IPS DF 4.7 (cell line): ENCODE measurements around the gene CARM1.
"Not testable (repeated sequence)": the region's sequence is repeated elsewhere in the genome, so short reads cannot be mapped to it uniquely, and the experiment has no call there.

Source experiments
- DNase-seq: peaks from one replicate; pipeline ENCODE4 v3.0.0-alpha.2; 2013; ENCODE audit warnings: low spot score; ENCODE audit errors: extremely low read depth

The CARM1 gene

DNA sequence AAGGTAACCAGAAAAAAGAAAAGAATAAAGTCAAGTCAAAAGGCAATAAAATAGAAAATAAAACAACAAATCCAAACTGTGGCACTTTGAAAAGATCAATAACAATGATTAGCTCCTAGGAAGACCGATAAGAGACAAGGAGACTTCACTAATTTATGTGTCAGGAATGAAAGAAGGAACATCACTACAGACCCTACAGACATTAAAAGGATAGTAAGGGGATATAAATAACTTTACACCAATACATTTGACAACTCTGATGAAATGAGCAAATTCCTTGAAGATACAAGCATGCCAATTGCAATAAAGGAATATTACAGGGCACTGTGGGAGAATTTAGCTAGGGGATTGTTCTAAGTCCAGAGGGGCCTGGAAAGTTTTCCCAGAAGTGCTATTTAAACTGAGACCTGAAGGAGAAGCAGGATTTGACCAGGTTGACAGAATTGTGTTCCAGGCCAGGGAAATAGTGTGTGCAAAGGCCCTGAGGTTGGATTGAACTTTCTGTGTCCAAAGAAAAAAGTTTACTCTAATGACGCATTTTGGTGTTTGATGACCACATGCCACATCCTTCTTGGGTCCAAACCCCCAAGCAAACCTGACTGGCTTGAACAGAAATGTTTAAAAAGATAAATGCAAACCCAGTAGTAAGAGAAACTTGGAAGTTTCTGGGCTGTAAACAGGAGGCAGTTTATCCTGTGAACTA is 24.7 kb upstream of the CARM1 start:
- DNase-seq: no peak

DNA sequence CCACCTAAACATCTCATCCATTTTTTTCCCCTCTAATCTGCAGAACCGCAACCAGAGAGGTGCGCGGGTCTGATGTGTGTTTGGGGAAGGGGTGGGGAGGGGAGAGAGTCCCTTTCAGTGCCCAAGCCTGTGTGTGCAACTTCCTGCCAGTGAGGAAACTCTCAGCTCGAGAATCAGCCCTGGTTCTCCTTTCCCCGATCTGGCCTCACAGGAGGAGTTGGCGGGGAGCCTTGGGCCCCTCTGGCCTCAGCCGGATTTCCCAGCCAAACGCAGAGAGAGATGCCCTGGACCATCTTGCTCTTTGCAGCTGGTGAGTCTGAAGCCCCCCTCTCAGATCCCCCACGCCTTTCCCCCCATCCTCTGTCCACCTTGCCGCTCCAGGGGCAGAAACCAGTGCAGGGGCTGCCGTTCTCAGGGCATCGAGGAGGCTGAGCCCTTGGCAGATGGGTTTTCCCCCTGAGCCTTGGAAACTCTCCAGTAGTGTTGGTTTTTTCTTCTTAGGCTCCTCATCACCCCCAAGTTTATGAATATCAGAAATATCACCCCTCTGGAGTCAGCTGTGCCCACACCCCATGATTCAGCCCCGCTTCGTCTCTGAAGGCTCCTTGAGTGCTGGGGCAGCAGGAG is 23.0 kb upstream of the CARM1 start, which contains the start of gene C19orf38:
Gene C19orf38 (plus strand): TSS at position 186 of the 627 bp plus-strand sequence. CDS start 94 bp downstream, at position 280.
- DNase-seq: no peak

DNA sequence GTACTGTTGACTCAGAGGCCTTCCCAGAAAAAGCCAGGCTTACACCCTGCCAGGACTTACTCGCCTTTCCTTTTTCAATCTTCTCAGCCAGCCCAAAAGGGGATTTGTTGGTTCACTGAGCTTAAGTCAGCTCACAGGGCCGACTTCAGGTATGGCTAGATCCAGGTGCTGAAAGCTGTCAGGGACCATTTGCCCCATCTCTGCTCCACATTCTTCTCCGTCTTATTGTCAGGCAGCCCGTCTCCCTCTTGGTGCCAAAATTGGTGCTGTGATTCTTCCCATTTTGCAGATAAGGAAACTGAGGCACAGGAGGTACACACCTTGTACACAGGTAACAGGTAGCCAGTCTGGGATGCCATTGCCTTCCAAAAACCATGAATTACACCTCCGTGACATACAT is 20.7 kb upstream of the CARM1 start:
- no peak for DNase-seq

DNA sequence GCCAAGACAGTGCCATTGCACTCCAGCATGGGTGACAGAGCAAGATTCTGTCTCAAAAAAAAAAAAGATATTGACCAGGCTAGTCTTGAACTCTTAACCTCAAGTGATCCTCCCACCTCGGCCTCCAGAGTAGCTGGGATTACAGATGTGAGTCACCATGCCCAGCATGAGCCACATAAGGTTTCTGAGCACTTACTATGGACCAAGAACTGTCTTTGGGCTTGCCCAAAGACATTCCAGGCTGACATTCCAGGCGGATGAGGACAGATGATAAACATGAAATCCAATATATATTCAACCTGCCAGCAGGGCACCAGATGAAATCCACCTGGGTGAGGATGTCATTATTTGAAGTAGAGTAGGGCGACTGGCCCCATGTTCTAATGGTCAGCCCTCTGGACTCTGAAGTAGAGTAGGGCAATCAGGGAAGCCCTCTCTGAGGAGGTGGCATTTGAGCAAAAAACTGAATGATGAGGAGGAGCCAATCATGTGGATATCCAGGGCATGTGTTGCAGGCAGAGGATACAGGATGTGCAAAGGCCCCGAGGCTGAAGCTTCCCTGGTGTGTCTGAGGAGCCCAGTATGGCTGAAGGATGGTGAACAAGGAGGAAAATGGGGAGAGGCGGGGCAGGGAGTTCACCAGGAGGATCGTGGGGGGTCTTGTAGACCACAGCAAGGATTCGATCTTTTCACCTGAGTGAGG is 19.1 kb upstream of the CARM1 start:
- no peak for DNase-seq

DNA sequence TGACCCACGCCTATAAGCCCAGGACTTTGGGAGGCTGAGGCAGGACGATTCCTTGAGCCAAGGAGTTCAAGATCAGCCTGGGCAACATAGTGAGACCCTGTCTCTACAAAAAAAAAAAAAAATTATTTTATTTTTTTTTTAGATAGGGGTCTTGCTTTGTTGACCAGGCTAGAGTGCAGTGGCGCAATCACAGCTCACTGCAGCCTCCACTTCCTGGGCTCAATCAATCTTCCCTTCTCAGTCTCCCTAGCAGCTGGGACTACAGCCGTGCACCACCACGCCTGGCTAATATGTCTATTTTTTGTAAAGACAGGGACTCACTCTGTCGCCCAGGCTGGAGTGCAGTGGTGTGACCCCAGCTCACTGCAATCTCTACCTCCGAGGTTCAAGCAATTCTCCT is 18.4 kb upstream of the CARM1 start:
- no peak for DNase-seq

DNA sequence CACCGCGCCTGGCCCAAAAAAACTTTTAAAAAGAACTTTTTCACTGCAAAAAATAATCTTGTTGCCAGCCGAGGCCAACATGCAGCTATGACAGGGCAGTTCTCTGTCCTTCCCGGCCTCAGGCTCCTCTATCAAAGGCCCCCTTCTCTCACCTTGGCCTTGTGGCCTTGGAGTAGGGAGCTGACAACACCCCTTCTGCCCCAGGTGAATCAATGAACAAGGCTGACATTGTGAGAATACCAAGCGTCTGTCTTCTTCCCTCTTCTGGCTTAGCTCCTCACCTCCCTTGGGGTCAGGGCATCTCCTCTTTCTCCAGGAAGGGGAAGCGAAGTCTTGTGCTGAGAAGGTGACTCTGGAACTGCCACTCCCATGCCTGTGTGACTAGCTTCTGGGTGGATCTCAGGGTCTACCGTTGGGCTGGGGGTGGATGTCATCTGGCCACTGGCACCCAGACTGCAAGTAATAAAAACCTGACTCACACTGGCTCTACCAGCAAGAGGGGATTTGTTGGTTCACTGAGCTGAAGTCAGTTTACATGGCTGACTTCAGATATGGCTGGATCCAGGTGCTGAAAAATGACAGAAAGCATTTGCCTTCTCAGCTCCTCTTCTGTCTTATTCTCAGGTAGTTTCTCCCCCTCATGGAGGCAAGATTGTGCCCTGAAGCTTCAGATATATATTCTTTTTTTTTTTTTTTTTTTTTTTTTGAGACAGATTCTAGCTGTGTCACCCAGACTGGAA is 16.8 kb upstream of the CARM1 start:
- no peak for DNase-seq

DNA sequence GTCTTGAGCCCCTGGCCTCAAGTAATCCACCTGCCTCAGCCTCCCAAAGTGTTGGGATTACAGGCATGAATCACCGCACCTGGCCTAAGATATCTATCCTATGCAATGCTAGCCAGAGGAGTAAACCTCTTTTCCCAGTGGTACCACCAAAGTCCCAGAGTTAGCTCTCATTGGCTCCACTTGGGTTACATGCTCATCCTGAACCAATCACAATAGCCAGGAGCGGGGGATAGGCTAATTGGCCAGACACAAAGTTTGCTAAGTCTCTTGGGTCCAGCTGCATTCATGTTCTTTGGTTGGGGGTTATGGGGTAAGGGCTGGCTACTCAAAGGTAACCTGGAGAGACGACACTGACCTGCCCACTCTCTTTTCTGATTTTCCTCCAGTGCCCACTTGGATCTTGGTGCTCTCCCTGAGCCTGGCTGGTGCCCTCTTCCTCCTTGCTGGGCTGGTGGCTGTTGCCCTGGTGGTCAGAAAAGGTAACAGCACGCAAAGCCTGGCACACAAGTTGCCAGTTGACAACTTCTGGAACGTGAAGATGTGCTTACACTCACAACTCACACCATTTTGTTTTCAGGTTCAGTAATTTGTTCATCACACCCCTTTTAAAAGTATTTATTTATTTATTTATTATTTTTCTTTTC is 15.4 kb upstream of the CARM1 start:
- DNase-seq: no peak

DNA sequence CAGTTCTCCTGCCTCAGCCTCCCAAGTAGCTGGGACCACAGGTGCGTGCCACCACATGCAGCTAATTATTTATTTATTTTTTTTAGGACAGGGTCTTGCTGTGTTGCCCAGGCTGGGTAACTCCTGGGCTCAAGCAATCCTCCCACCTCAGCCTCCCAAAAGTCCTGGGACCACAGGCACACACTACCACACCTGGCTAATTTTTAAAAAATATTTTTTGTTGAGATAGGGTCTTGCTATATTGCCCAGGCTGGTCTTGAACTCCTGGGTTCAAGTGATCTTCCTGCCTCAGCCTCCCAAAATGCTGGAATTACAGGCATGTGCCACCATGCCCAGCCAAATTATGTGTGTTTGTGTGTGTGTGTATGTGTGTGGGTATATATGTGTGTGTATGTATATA is 14.5 kb upstream of the CARM1 start:
- DNase-seq: not testable (repeated sequence)

DNA sequence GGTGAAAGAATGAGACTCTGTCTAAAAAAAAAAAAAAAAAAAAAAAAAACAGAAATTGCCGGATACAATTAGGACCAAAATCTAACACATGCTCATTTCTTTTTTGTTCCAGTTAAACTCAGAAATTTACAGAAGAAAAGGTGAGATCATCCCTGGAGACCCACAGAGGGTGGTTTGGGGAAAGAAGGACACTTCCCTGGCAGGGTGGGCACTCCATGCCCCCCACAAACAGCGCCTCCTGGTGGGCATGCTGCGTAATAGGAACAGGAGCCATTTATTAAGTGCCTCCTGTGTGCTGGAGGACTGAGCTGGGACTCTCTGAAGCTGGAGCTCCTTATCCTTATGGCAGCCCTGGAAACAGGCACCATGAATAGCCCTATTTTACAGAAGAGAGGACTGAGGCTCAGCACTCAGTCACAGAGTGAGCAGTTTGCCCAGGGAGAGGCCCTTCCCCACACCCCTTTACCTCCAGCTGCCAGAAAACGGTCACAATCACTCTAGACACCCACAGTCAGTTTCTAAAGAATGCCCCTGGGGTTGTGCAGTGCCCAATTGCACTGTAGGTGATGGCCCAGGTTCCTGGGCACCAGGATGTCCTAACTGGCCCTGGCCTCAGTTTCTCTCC is 13.0 kb upstream of the CARM1 start:
- DNase-seq: no peak

DNA sequence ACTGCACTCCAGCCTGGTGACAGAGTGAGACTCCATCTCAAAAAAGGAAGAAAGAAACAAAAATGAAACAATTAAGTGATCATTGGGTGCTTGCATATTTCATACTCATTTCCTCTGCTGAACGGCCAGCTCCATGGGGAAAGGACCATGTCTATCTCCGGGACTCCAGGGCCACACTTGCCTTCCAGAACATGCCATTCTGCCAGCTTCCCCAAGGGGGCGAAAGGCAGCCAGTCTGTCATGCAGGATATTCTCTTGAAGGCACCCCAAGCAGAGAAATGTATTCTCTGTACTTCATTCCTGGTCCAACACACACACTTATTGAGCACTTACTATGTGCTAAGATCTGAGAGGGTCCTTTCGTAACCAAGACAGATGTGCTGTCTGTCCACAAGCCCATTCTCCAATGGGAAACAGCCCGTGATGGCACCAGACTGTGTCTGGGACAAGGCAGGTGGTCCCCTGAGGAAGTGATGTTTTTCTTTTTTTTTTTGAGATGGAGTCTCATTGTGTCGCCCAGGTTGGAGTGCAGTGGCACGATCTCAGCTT is 10.2 kb upstream of the CARM1 start:
- DNase-seq: no peak

DNA sequence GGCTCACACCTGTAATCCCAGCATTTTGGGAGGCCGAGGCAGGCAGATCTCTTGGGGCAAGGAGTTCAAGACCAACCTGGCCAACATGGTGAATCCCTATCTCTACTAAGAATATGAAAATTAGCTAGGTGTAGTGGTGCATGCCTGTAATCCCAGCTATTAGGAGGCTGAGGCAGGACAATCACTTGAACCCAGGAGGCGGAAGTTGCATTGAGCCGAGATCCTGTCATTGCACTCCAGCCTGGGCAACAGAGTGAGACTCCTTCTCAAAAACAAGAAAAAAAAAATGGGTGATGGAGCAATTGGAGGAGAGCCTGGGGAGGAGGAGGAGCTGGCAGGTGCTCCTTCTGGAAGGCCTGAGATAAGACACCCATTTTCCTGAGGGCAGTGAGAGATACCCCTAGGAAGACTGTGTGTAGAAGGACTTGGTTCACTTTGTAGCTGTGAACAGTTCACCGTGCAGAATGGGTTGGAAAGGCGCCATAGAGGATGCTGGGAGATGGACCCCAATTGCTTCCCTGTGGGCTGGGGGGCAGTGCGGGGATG is 8.7 kb upstream of the CARM1 start:
- DNase-seq: no peak

DNA sequence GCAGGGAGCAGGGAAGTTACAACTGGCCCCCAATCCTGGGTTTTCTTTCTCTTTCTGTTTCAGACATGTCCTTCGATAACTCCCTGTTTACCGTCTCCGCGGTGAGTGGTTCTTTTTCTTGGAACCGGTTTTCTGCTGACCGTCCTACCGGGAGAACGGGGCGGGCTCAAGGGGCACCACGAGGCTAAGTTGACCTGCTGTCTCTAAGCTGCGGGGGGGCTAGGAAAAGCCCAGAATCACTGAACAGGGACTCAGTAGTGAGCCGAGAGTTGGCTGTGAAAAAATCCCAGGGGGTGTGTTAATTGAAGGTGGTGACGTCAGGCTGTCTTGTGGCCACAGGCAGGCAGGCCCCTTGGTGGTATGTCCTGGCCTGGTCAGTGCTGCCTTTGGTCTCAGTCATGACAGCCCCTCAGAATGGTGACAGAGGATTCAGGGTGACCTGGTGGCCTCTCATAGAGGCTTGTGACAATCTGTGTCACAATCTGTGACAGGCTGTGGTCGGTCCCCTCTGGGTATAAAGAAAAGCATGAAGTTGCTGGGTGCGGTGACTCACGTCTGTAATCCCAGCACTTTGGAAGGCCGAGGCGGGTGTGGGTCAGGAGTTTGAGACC is 8.1 kb upstream of the CARM1 start:
- DNase-seq: no peak

DNA sequence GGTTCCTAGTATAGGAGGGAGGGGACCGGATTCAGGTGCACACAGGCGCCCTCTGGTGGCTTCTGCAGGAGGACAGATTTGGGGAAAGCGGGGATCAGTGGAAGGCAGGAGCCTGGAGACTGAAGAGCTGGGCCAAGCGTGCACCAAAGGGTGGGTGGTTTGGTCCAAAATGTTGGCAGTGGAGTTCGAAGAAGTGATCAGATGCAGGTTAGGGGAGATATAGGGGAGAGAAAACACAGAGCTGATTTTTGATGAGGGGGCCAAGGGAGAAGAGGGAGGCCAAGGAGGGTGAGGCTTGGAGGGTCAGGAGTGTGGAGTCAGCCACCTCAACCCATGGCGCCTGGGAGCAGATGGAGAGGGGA is 6.8 kb upstream of the CARM1 start:
- DNase-seq: no peak

DNA sequence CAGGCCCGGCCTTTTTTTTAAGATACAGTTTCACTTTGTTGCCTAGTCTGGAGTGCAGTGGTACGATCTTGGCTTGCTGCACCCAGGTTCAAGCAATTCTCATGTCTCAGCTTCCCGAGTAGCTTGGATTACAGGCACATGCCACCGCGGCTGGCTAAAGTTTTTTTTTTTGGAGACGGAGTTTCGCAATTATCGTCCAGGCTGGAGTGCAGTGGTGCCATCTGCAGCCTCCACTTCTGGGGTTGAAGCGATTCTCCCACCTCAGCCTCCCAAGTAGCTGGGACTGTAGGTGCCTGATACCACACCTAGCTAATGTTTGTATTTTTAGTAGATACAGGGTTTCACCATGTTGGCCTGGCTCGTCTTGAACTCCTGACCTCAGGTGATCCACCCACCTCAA is 4.9 kb upstream of the CARM1 start:
- no peak for DNase-seq

DNA sequence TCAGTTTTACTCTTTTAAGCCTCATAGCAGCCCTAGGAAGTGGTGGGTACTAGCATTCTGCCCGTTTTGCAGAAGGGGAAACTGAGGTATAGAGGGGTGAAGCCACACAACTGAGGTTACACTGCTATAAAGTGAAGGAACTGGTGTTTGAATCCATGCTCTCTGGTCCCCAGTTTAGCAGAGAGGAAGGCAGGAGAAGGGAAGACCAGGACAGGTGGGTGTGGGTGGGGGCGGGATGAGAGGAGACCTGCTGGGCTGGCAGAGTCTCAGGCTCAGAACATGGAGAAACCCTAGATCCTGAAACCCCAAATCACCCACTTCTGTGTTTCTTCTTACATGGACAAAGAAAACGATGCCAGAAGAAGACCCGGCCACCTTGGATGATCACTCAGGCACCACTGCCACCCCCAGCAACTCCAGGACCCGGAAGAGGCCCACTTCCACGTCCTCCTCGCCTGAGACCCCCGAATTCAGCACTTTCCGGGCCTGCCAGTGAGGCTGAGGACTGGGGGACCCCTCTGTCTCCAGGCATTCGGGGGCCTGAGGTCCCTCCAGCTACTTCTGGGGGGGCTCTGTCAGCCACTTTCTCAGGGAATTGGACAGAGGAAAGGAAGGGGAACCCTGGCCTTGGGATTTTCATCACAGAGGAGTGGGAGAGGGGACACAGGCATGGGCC is 2.3 kb upstream of the CARM1 start:
- DNase-seq: no peak

DNA sequence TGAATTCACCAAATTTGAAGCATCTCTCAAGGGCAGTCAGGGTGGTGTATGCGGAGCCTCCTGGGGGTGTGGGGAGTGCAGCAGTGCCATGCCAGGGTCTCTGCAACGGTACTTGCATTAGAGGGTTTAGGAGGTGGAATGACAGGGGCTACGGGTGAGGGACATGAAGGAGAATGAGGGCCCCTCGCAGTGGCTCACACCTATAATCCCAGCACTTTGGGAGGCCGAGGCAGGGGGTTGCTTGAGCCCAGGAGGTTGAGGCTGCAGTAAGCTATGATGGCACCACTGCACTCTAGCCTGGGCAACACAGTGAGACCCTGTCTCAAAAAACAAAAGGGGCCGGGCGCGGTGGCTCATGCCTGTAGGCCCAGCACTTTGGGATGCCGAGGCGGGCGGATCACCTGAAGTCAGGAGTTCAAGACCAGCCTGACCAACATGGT is 1.5 kb upstream of the CARM1 start:
- DNase-seq: not testable (repeated sequence)

DNA sequence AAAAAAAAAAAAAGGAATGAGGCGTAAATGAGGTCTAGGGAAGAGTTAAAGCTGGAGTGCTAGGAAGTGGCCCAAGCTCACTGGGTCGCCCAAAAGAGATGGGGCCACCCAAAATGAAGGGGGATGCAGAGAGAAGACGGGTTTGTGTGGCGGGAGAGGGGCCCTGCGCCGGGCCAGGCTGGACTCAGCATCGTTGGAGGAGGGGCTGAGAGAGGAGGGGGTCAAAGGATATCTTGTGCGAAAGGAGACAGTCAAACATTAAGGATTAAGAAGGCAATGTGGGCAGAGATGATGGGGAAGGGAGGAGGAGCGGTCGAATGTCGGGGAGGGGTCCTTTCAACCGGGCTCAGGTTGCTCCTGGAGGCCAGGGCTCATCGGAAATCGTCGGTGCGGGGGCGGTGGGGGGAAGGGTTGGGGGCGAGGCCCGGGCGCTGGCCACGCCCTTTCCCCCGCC is 825 bp upstream of the CARM1 start:
- no peak for DNase-seq

DNA sequence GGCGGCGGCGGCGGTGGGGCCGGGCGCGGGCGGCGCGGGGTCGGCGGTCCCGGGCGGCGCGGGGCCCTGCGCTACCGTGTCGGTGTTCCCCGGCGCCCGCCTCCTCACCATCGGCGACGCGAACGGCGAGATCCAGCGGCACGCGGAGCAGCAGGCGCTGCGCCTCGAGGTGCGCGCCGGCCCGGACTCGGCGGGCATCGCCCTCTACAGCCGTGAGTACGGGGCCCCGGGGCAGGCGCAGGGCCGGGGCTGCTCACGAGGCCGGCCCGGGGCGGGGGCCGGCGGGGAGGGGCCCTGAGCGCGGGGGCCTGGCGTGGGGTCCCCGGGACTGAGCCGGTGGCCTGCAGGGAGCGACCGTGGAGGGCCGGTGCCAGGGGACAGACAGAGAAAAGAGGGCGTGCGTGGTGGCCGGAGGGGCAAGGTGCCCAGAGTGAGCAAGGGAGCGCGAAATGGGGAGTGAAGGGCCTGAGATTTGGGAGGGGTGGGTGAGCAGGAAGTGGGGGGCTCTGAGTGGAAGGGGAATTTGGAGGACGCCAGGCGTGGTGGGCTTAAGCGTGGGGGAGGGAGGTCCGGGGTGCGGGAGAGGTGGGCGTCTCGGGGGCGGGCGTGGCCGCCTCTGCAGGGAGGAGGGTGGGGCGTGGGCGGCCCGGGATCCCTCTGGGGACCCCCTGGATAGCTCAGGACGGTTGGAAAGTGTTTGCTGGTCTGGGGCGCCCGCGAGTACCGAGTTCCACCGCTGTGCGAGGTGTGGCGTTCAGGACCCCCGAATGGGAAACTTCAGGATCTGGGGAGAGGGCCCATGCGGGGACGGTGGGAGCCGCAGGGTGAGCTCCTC is 575 bp downstream of the CARM1 start:
- no peak for DNase-seq
